CD4-positive, alpha-beta T cell treated with Interleukin-12 subunit alpha and Interleukin-12 subunit beta, for 1 hour (primary cell): Measurements from ENCODE around the gene ZNF575.

Experiments used
- DNase-seq: peaks from one replicate; pipeline ENCODE4 v3.0.0-alpha.2; 2020

Gene ZNF575

DNA sequence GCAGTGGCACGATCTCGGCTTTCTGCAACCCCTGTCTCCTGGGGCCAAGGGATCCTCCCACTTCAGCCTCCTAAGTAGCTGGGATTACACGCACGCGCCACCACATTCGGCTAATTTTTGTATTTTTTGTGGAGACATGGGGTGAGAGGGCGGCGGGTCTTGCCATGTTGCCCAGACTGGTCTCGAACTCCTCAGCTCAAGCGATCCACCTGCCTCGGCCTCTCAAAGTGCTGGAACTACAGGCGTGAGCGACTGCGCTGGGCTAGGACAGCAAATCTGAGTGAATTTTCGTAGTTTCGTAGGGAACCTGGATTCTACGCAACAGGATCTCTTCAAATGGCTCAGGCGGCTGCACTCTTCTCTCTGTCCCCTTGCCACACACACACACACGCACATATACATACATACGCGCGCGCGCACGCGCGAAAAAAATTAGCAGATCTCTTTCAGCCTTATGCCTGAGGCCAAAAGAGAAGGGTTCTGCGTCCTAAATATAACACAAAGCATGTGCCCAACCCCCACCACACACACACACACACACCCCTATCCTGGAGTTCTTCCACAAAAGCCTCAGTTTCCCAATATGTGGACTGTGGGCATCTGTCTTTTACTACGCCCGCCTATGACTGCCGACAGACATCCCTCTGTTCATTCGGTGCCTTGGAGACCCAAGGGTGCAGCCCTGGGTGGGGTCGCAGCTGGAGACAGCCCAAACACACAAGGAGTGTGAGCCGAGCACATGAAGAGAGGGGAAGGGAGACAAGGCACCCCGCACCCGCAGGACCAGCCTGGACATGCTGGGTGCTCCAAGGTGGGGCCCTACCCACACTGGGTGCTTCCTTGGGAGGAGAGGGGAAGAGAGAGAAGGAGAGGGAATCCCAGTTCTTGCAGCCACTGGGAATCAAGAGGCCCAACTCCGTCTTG lies 43.2 kb downstream of the ZNF575 start:
- no peak for DNase-seq

DNA sequence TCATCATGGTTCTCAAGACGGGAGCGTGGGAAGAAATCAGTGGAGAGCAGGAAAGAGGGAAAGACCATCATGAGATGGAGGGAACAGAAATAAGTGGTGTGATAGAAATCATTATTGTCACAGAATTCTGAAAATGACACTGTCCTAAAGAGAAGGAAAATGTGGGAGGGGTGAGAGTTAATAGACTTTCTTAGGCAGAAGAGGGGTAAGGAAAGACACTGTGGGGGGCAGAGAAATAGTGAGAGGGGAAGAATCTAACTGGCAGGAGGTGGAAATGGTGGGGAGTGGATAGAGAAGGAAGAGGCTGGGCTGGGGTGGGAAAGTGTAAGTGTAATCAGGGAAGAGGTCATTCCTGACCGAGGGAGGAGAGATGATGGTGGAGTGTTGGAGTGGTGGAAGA lies 45.8 kb downstream of the ZNF575 start:
- no peak for DNase-seq

GRCh38 chr19:43581467-43581866 lies 48.5 kb downstream of the ZNF575 start:
- DNase-seq = no peak

- no peak for DNase-seq
Observed at GRCh38 chr19:43582495-43582894, 49.5 kb downstream of the ZNF575 start.

GRCh38 chr19:43584484-43584883 lies 51.5 kb downstream of the ZNF575 start:
- no peak for DNase-seq
